Loucy (cell line): Measurements from ENCODE around the gene ZNF775.

Experiments
- H2AFZ ChIP-seq: fragments of 200-600 bp; sonication (generic); 2 replicates; pipeline ENCODE4 v1.6.0; 2016; ENCODE audit warnings: antibody characterized with exemption, mild to moderate bottlenecking, low read length, moderate library complexity
- H3F3A ChIP-seq: fragments of 200-600 bp; 2 replicates; pipeline ENCODE4 v1.6.0; 2016; ENCODE audit warnings: antibody characterized with exemption, low read depth, mild to moderate bottlenecking
- H3K27me3 ChIP-seq: fragments of 200-600 bp; sonication (generic); 2 replicates; pipeline ENCODE4 v1.6.1; 2014; ENCODE audit warnings: low read length, mild to moderate bottlenecking; ENCODE audit not compliant: insufficient read depth, poor library complexity, severe bottlenecking
- H3K36me3 ChIP-seq: fragments of 200-600 bp; sonication (generic); 2 replicates; pipeline ENCODE4 v1.6.1; 2016; ENCODE audit warnings: low read length; ENCODE audit not compliant: insufficient read depth
- H3K4me1 ChIP-seq: fragments of 200-600 bp; sonication (generic); 2 replicates; pipeline ENCODE4 v1.5.1; 2014; ENCODE audit warnings: low read length, mild to moderate bottlenecking; ENCODE audit not compliant: insufficient read depth, poor library complexity, severe bottlenecking
- H3K4me2 ChIP-seq: fragments of 200-600 bp; sonication (generic); 2 replicates; pipeline ENCODE4 v1.6.0; 2014; ENCODE audit warnings: antibody characterized with exemption, low read length, low read depth, mild to moderate bottlenecking; ENCODE audit not compliant: poor library complexity, severe bottlenecking
- H3K4me3 ChIP-seq: fragments of 200-600 bp; sonication (generic); 2 replicates; pipeline ENCODE4 v1.5.1; 2014; ENCODE audit warnings: low read length, mild to moderate bottlenecking, mixed read lengths; ENCODE audit not compliant: poor library complexity, severe bottlenecking
- H3K79me2 ChIP-seq: fragments of 200-600 bp; sonication (generic); 2 replicates; pipeline ENCODE4 v1.6.1; 2014; ENCODE audit warnings: low read length; ENCODE audit not compliant: insufficient read depth
- H3K9ac ChIP-seq: fragments of 200-600 bp; sonication (generic); 2 replicates; pipeline ENCODE4 v1.6.0; 2014; ENCODE audit warnings: mild to moderate bottlenecking, low read depth, low read length, moderate library complexity; ENCODE audit not compliant: poor library complexity, severe bottlenecking
- H3K9me2 ChIP-seq: fragments of 200-600 bp; sonication (generic); replicated peaks from 2 replicates; pipeline ENCODE4 v1.6.1; 2016; ENCODE audit warnings: low read depth, low read length, mixed read lengths
- H3K9me3 ChIP-seq: fragments of 200-600 bp; sonication (generic); 2 replicates; pipeline ENCODE4 v1.6.1; 2014; ENCODE audit warnings: mild to moderate bottlenecking, antibody characterized with exemption, low read length, low read depth; ENCODE audit not compliant: insufficient read depth
- H4K20me1 ChIP-seq: fragments of 200-600 bp; sonication (generic); 2 replicates; pipeline ENCODE4 v1.6.0; 2014; ENCODE audit warnings: antibody characterized with exemption, low read length, mild to moderate bottlenecking; ENCODE audit not compliant: insufficient read depth, poor library complexity, severe bottlenecking
- CTCF ChIP-seq: fragments of 200-600 bp; sonication (generic); conservative IDR thresholded peaks from 2 replicates; pipeline ENCODE4 v1.5.1; 2014; ENCODE audit warnings: mild to moderate bottlenecking, antibody characterized with exemption, low read length
- EZH2phosphoT487 ChIP-seq: fragments of 200-600 bp; IDR thresholded peaks from 2 replicates; pipeline ENCODE4 v1.6.1; 2018; ENCODE audit warnings: antibody characterized with exemption, mild to moderate bottlenecking, moderate library complexity, borderline replicate concordance

The ZNF775 gene

GRCh38 chr7:150446288-150446938 is 67.3 kb downstream of the ZNF775 start:
- H3K36me3 ChIP-seq = no peaks in the 10 kb centered on the region
- H3K9me2 ChIP-seq = no peaks in the 10 kb centered on the region
- no peaks in the 10 kb centered on the region for H3F3A ChIP-seq
- H2AFZ ChIP-seq = peak overlapping the region; percentile 44; the same call in 1 of the 2 replicates
- H3K9me3 ChIP-seq = no peaks in the 10 kb centered on the region
- H3K4me1 ChIP-seq = peaks cover 51% of the 10 kb centered on the region
- no peaks in the 10 kb centered on the region for H4K20me1 ChIP-seq
- H3K27me3 ChIP-seq = no peaks in the 10 kb centered on the region
- H3K4me2 ChIP-seq = peak overlapping the region; percentile 36
- H3K79me2 ChIP-seq = no peaks in the 10 kb centered on the region
- TF ChIP-seq CTCF (no peak), EZH2phosphoT487 (no peak)
- peak overlapping the region; percentile 19 for H3K4me3 ChIP-seq
- peak overlapping the region; percentile 40 for H3K9ac ChIP-seq
